HL-60 (cell line): ENCODE data around the gene ZNF641.

Experiments used
- CTCF ChIP-seq: IDR thresholded peaks from one replicate; pipeline ENCODE4 v1.5.1; 2011; ENCODE audit warnings: low read length, control low read depth, inconsistent platforms; ENCODE audit not compliant: insufficient read depth
- GABPA ChIP-seq: IDR thresholded peaks from 2 replicates; pipeline ENCODE4 v1.6.1; 2012; ENCODE audit warnings: low read depth
- POLR2AphosphoS5 ChIP-seq: IDR thresholded peaks from 2 replicates; pipeline ENCODE4 v1.6.1; 2012; ENCODE audit warnings: low read depth
- REST ChIP-seq: IDR thresholded peaks from 2 replicates; pipeline ENCODE4 v1.6.1; 2012; ENCODE audit warnings: low read depth; ENCODE audit not compliant: insufficient replicate concordance
- SPI1 ChIP-seq: IDR thresholded peaks from 2 replicates; pipeline ENCODE4 v1.6.1; 2012; ENCODE audit warnings: low read depth, mild to moderate bottlenecking, borderline replicate concordance

GRCh38 chr12:48390026-48390425, 39.3 kb upstream of the ZNF641 start:
- TF ChIP-seq CTCF (no peak), POLR2AphosphoS5 (no peak), REST (no peak), GABPA (no peak), SPI1 (no peak)
